GDM1 (cell line): ENCODE data around the gene MSANTD2.

Source experiments
- DNase-seq: peaks from one replicate; lab custom pipeline; 2025; lab: John Stamatoyannopoulos, UW

Gene MSANTD2

DNA sequence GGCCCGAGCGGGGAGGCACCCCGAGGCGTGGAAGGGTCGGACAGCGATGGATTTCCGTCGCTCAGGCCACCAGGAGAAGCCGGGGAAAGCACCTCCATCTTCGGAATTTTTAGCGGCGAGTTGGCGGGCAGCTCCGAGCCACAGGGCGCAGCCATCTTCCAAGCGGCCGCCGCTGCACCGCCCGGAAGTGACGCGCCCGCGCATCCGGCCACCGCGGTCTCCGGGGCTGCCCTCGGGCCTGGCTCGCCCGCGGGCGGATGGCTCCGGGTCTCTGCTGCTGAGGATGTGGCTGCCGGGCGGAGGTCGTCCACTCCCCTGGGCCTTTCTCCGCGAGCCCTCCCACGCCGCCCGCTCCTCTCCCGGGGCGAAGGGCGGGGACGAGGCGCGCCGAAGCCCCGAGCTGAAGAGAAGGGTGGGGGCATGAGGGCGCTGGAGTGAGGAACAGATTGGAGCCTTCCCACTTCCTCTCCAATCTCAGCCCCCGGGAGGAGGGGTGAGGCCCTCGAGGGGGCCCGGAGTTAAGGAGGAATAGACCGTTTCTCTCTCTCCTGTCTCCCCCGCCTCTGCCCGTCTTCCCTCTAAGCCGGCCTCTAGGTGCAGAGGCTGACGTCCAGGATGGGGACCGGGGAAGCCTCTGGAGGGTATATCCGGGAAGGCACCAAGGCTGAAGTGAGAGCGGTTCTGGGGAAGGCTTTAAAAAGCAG is at the start of gene MSANTD2:
TSS of gene MSANTD2 (minus strand) at position 181 of the 704 bp plus-strand sequence. CDS start at position 155, 26 bp downstream.
- DNase-seq: peak; percentile 57

DNA sequence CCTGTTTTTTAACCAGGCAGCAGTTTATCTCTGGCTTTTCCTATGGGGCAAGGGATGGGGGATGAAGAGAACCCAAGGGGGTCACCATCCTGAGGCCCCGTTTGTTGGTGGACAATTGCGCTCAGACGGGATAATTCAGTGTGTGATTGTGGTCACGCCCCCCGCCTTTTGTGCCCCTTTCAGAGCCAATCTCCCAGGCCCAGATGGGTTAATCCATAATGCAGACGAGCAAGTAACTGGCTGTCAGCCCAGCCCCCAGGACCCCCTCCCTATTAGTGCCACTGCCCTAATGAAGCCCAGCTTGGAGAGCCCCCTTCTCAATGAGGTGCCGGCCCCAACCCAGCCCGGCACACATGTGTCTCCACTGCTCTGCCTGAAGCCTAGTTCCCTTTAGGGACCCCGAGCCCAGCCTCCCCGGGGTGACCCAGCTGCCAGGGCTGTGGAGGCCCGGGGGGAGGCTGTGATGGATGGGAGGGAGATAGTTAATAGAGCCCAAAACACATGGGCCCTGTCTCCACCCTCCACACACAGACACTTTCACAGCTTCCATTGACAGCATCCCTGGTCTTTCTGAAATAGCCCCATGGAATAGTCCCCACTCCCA is 46.0 kb upstream of the MSANTD2 start:
- no peak for DNase-seq

GRCh38 chr11:124844664-124845079 is 44.5 kb upstream of the MSANTD2 start:
- DNase-seq: no peak

GRCh38 chr11:124843616-124843910 is 43.4 kb upstream of the MSANTD2 start:
- DNase-seq: no peak

DNA sequence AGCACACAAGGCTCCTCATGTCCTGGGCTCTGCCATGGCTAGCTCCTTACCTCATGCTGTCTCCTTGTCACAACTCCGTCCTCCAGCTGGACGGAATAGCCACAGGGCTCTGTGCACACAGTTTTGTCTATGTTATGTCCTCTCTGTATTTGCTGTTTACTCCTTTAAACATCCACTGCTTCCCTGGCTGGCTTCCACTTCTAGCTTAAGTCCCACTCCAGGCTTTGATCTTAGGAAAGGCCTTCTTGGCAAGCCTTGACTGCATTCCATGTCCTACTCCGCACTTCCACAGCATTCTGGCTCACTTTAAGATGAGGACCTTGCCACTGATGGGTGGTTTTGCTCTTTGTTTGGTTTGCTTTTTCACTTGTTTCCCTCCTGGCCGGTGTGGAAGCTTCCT is 42.1 kb upstream of the MSANTD2 start:
- DNase-seq: no peak

DNA sequence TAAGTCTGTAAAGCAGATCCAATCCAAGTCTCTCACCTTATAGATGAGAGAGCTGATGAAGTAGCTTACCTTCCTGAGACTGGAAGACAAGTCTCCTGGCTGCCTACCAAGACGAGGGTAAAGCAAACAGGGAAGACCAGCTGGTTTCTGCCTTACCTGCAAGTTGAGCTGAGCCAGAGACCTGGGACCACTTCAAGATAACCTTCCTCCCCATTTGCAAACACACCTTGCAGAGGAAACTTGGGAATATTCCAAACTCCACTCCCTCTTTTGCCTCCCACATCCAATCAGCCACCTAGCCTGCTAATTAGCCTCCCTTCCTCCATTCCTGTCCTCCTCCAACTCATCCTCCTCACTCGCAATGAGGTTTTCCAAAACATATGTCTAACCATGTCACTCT is 41.6 kb upstream of the MSANTD2 start:
- DNase-seq: no peak

DNA sequence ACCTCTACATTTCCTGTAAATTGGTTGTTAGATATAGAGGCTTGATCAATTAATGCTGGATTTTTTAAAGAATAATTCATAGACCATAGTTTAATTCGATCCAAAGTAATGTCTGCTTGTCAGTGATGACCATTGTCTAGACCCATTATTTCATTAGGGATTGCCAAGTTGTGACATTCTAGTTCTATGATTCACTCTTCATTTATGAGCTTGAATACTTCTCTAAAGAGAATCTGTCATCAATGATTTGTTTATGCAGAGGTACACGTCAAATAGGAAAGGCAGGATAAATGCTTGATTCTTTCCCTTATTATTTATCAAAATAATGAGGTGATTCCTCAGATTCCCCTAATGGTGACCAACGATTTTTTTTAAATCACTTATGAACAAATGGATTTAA is 41.0 kb upstream of the MSANTD2 start:
- DNase-seq: no peak

DNA sequence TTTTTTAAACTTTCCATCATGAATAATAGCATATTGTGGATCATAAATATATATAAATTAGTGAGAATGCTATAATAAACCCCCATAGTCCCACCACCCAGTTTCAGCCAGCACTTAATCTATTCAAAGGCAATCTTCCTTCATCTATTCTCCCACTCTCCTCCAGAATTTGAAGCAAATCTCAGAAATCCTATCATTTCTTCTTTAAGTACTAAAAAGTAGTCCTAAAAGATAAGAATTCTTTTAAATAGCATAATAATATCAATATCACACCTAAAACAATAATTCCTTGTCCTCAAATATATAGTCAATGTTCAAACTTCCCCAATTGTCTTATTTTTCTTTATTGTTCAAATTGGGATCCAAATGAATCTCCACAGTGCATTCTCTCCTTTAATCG is 40.5 kb upstream of the MSANTD2 start:
- DNase-seq: no peak

DNA sequence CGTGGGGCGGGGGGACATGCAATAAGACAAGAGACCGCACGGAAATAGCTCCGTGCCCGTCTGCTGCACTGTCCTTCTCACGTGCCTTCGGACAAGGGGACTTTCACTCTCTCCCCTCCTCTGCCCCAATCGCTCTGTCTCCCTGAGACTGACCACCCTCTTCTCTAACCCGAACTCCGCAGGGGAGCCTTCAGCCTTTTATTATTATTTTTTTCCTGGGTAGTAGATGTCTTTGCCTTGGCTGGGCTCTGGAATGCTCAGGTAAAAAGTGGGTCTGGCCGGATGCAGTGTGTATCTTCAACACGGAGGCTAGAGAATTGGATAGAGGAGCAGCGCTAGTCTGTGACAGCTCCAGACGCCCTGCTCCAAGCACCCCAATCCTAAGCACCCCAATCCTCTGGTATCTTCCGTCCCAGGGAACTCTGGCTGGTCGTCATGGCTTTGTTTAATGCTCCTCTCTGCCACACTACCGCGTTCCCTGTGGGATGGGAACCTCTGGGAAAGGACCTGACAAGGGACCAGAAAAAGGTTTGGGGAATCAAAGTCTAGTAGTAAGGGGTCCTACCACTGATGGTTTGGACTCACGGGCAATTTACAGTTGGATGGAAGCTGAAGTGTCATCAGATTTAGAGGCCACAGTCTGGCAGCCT is 39.9 kb upstream of the MSANTD2 start:
- no peak for DNase-seq

DNA sequence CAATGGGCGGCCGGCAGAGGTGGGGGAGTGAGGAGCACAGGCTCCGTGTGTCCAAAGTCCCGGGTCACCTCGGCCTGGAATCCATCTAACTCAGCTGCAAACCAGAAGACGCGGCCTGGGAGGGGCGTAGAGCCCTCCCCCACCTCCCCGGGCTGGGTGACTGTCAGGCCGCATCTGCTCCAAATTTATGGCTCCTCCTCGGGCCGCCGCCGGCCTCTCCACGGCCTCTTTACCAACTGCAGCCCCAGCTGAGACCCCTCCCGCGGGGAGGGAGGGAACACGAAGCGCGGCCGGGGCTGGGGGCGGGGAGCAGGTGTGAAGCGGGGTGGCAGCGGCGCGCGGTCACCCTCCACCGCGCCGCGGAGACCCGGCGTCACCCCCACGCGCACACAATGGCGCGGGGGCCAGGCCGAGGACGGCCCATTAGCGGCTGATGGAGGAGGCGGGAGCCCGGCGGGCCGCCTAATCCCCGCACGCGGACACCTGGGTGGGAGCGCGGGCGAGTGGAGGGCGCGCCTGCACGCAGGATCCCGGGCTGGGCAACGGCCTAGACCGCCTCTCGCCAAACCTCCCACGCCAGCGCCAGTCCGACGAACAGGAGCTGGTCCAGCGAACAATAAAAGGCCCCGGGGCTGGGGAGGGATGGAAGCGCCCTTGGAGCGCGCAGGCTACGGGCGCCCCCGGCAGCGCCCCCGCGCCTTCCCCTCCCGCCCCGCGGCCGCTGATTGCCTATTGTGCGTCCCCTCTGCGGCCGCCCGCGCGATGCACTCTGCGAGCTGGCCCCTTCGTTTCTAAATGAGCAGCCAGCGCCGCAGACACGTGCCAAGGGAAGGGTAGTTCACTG is 39.1 kb upstream of the MSANTD2 start:
- DNase-seq: no peak

DNA sequence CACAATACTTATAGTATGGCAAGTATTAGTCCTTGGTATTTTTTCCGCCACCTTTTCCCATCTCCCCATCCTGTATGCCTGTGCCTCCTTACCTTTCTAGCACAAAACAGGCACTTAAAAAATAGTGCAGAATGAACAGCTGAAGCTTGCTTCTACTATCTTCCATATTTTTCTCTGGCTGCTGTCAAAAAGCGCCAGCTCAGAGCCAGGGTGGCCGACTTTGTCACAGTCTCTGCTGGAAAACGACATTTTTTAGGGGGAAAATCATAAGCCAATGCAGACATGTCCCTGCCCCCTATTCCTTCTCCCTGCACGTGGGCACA is 38.6 kb upstream of the MSANTD2 start:
- DNase-seq: no peak

GRCh38 chr11:124837491-124837856 is 37.3 kb upstream of the MSANTD2 start:
- DNase-seq: peak; percentile 19

DNA sequence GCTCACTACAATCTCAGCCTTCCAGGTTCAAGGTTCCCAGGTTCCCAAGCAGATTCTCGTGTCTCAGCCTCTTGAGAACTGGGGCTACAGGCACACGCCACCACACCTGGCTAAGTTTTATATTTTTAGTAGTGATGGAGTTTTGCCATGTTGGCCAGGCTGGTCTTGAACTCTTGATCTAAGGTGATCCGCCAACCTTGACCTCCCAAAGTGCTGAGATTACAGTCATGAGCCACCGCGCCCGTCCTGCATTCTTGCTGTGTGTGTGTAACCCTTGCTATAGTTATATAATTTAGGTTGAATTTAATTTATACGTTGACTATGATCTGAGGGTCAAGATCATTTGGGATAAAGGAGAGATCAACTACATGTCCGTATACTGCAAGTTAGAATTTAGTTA is 35.7 kb upstream of the MSANTD2 start:
- no peak for DNase-seq

- DNase-seq: no peak
Observed at GRCh38 chr11:124834526-124835180, 34.4 kb upstream of the MSANTD2 start.

DNA sequence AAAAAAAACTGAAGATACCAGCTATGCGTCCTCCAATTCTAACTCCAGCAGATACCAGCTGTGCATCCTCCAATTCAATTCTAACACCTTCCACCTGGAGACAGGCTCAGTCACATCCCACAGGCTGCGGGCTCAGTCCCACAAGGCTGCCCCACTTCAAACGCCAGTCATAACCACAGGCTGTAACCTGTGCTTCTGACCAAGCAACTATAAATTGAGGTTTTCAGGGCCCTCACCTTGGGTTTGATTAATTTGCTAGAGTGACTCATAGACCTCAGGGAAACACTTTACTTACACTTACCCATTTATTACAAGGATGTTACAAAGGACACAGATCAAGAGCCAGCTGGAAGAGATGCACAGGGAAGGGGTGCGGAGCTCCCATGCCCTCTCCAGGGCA is 32.4 kb upstream of the MSANTD2 start:
- DNase-seq: no peak

DNA sequence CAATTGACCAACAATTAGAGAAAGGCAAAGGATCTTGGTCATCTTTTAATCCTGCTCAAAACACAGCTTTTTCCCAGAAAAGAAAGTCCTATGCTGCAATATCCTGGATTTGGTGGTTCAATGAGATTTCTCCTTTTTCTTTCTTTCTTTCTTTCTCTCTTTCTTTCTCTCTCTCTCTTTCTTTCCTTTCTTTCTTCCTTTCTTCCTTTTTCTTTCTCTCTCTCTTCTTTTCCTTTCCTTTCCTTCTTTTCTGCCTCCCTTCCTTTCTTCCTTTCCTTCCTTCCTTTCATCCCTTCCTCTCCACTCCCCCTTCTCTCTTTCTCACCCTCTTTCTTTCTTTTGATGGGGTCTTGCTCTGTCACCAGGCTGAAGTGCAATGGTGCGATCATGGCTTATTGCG is 31.7 kb upstream of the MSANTD2 start:
- no peak for DNase-seq

DNA sequence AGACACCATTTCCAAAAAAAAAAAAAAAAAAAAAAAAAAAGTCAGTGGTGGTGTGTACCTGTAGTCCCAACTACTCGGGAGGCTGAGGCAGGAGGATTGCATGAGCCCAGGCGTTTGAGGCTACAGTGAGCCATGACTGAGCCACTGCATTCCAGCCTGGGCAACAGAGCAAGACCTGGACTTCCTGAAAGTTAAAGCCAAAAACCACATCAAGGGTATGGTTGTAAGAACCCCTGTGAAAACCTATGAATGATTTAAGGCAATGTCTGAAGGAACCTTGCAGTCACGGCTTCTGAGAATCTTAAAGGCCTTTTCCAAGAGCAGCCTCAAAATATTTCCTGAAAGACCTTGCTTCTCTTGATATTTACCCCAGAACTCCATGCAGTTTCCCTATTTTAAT is 30.5 kb upstream of the MSANTD2 start:
- DNase-seq: no peak

DNA sequence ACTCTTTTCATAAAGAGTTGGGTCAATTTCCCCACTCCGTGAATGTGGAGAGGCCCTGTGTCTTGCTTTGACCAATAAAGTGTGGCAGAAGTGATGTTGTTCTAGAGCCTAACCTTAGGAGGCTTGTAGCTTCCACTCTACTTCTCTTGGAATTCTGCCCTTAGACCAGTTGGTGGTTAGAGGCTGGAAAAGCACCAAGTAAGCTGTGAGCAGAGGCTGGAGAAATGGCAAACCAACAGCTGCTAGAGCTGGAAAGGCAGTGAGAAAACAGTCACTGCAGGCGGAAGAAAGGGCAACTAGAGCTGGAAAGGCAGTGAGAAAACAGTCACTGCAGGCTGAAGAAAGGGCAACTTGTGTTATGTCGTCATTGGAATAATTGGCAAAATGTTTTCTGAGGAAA is 29.8 kb upstream of the MSANTD2 start:
- no peak for DNase-seq

DNA sequence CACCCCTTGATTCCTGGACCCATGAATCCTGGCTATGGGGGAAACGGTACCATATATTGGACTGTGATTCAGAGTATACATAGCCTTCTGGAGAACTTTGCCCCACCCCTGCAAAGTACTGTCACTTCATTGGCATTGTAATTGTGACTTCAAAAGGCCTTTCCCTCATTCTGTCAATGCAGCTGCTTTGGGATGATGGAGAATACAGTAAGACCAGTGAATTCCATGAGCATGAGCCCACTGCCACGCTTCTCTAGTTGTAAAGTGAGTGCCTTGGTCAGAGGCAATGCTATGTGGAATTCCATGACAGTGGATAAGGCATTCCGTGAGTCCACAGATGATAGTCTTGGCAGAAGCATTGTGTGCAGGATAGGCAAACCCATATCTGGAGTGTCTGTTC is 25.7 kb upstream of the MSANTD2 start:
- DNase-seq: no peak

DNA sequence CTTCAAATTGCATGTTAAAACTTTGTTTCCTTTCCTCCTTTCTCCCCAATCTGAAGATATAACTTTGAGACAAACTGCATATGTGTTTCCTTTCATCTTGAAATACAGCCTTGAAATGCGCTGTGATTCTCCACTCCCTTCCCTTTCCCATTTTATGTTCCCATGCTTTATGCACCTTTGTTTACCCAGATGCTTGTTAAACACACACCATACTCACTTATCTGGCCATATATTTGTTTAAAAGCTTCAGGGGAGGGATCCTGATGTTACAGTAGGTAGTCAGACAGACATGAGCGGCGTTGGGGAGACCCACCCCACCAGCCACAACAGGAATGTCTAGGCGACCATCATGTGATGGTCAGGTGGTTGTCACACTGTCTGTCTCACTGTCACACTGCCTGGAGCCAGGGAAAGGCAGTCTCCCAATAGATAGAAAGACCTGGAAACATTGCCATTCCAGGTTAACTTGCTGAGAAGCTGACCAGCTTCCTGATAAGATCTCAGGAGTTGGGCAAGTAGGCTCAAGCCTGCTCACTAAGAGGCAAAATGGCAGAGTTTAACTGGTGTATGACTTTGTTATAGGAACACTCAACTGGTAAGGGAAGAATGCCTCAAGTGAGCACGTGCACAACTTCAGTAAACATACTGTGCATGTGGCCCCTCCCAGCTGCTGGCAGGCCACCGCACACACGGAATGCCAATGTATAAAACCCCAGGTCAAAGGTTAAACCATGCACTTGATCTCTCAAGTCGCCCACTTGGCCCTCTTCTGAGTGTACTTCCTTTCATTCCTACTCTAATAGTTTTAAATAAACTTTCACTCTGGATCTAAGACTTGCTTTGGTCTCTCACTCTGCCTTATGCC is 23.5 kb upstream of the MSANTD2 start:
- DNase-seq: no peak

DNA sequence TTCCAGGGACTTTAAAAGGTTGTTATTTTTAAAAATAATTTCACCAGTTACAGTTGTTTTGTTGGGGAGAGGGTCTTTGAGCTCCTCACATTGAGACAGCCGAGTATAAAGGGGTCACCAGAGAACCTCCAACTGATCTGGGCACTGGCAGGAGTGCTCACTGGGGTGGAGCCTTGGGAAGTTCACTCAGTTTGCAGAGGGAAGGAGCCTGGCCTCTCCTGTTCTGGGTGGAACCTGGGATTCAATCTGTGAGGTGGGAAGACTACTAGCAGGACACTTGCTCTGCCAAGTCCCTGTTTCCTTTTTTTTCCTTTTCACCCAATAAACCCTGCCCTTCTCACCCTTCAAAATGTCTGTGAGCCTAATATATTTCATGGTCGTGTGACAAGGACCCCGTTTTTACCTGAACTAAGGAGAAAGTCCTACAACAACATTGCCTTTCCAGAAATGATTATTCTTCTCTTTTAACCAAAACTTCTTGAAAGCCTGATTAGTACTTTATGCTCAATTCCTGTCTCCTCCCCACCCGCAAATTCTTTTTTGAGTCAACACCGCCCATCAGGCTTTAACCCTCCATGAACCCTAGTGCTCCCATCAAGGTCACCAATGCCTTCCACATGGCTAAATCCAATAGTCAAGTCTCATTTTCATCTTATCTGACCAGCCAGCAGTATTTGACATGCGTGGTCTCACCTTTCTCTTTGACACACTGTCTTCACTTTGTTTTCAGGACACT is 22.0 kb upstream of the MSANTD2 start:
- DNase-seq: no peak
